ENCODE results near the gene COL27A1. TPM values are rescaled to one million over a fixed set of nuclear protein-coding genes. Genes with fewer than 3 reads are reported as not detected.
A peak's percentile ranks its signal among the peaks of the same experiment; 100 is the strongest.

Gene COL27A1
- total RNA-seq, 2 experiments from 2014 or later = 0.50 to 1.2 TPM

DNA sequence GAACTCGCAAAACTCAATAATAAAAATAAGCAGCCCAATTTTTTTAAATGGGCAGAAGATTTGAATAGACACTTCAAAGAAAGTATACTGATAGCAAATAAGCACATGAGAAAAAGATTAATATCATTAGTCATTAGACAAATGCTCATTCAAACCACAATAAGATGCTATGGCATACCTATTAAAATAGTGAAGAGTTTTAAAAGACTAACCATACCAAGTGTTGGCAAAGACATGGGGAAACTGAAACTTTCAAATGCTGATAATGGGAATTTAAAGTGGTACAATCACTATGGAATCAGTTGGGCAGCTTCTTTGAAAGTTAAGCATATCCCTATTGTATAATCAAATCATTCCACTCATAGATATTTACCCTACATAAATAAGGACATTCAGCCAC lies 141.0 kb downstream of the COL27A1 start:
- DNase-seq = no peak
- Mint-ChIP-seq H3K4me1 (no peaks in the 10 kb centered on the region), H3K27ac (no peak overlapping the region), H3K4me3 (no peak overlapping the region), H3K36me3 (ENCODE audit: low read depth) (no peaks in the 10 kb centered on the region), H3K27me3 (peaks cover 7% of the 10 kb centered on the region), H3K9me3 (peaks cover 13% of the 10 kb centered on the region)
- POLR2A ChIA-PET = no interaction called here
- CTCF ChIA-PET = no interaction called here

DNA sequence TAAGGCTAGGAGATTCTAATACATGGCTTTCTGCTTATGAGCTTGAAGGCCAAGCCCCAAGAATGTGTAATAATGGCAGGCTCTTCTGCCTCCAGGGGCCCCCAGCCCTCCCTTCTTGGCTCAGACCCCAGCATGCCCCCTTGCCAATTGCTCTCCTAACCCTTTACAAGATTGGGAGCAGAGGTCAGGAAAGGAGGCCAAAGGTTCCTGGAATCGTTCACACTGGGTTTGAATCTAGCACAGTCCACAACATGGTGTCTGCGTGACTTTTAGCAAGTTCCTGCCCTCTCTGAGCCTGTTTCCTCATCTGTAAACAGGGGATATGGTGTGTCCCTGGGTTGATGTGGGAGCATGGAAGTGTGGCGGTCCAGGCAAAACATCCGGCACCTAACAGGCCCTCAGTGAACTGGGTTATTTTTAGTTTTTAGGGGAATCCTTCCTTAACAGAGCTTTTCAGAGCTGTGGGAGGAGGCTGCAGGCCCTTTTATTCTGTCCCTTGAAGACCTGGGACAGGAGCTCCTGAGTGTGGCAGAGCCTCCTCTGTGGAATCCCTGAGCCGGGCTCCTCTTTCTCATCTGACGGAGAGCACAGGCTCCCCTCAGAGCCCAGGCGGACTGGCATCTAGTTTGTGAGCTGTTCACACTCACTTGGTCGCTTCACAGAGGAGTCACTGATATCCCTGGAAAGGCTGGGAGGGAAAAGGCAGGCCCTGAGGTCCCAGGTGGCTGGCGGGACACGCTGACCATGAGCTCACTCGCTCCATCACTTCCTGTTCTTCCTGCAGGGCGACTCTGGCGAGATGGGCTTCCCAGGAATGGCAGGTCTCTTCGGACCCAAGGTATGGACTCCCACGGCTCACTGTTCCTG lies 144.2 kb downstream of the COL27A1 start:
- CTCF ChIA-PET = interaction anchor here (1.3 to 1.6 kb wide), 2 partner anchors 9 to 217 kb away, joined by 3 to 6 read pairs; no protein-coding TSS in a partner anchor

DNA sequence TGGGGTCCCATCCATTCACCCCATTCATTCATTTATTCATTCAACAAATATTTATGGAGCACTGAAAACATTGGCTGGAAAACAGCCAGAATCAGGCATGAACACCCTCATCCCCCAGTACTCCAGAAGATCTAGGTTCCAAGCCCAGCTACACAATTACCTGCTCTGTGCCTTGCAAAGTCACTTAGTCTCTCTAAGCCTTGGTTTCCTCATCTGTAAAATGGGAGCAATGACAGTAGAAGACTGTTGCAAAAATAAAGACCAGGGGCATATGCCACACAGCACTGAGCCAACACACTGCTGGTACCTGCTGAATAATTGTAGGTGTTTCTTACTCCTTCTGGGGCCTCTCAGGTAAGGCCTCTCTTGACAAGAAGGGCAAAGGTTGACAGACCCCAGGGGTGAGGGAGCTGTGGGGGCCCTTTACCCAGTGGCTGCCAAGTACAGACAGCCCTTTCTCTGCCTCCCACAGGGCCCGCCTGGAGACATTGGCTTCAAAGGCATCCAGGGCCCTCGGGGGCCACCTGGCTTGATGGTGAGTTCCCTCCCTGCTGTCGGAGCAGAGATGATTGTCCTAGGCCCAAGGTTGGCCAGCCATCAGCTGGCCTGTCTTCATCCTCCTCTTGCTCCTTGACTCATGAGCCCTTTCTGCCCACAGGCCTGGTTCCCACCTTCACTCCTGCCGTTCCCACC lies 145.0 kb downstream of the COL27A1 start:
- DNase-seq = peak; percentile 14
- Mint-ChIP-seq H3K4me1 (no peaks in the 10 kb centered on the region), H3K36me3 (ENCODE audit: low read depth) (no peaks in the 10 kb centered on the region), H3K27ac (no peak overlapping the region), H3K27me3 (peaks cover 2% of the 10 kb centered on the region), H3K4me3 (no peak overlapping the region), H3K9me3 (peaks cover 4% of the 10 kb centered on the region)
- CTCF ChIA-PET = interaction anchor here (1.6 kb wide), 1 partner anchor 10 kb away, joined by 6 read pairs; no protein-coding TSS in a partner anchor
- POLR2A ChIA-PET = no interaction called here

More for the DNA sequence above, 144.2 kb downstream of the COL27A1 start:
- peak; percentile 12 for DNase-seq
- POLR2A ChIA-PET = no interaction called here
- Mint-ChIP-seq H3K4me1 (no peaks in the 10 kb centered on the region), H3K36me3 (ENCODE audit: low read depth) (no peaks in the 10 kb centered on the region), H3K27ac (no peak overlapping the region), H3K9me3 (peaks cover 12% of the 10 kb centered on the region), H3K27me3 (peaks cover 2% of the 10 kb centered on the region), H3K4me3 (no peak overlapping the region)

DNA sequence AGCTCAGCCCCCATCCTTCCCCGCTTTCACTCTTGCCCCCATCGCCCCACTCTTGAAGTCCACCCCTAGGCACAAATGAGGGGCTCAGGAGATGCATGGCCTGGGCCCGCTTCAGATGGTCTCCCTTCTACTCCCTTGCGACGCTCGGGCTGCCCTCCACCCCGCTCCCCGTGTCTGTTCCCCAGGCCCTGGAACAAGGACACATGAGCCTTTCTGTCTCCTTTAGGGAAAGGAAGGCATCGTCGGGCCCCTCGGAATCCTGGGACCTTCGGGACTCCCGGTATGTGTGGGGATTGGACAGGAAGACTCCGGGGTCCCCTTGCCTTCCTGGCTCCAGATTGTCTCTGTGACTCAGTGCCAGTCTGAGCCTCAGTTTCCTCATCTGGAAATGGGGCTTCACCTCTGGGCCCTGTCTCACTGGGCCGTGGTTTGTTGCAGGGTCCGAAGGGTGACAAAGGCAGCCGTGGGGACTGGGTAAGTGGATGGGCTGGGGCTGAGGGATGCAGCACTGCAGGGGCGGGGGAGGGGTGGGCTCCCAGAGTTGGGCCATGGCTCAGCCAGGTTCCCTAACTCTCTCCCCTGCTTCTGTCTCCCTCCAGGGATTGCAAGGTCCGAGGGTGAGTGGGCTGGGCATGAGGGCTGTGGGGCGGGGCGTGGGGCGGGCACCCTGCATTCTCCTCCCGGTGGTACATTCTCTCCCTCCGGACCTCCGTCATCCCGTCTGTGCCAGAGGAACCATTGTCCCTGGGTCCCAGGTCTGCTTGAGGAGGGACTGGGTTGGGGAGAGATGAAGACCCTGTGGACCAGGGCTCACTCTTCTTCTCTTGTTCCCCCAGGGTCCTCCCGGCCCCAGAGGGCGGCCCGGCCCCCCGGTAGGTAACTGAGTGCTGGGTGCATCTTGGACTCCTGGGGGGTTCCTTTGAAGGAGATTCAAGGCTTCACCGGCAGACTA lies 145.8 kb downstream of the COL27A1 start:
- H3K4me1 Mint-ChIP-seq = no peaks in the 10 kb centered on the region
- no peak overlapping the region for H3K4me3 Mint-ChIP-seq
- H3K9me3 Mint-ChIP-seq = peaks cover under 1% of the 10 kb centered on the region
- no peak for DNase-seq
- no peak overlapping the region for H3K27ac Mint-ChIP-seq
- CTCF ChIA-PET = no interaction called here
- peaks cover 2% of the 10 kb centered on the region for H3K27me3 Mint-ChIP-seq
- POLR2A ChIA-PET = no interaction called here
- H3K36me3 Mint-ChIP-seq (ENCODE audit: low read depth) = no peaks in the 10 kb centered on the region

- H3K9me3 Mint-ChIP-seq = no peaks in the 10 kb centered on the region
- ChIA-PET POLR2A (no interaction called here), CTCF (no interaction called here)
- no peak overlapping the region for H3K4me3 Mint-ChIP-seq
- H3K4me1 Mint-ChIP-seq = no peaks in the 10 kb centered on the region
- H3K27me3 Mint-ChIP-seq = no peaks in the 10 kb centered on the region
- H3K36me3 Mint-ChIP-seq (ENCODE audit: low read depth) = no peaks in the 10 kb centered on the region
- DNase-seq = peak; percentile 10
- H3K27ac Mint-ChIP-seq = no peak overlapping the region
Measured at GRCh38 chr9:114301798-114302565, 146.6 kb downstream of the COL27A1 start.

- ChIA-PET CTCF (no interaction called here), POLR2A (no interaction called here)
- DNase-seq = peak; percentile 8
- no peaks in the 10 kb centered on the region for H3K36me3 Mint-ChIP-seq (ENCODE audit: low read depth)
- H3K4me1 Mint-ChIP-seq = no peaks in the 10 kb centered on the region
- no peak overlapping the region for H3K27ac Mint-ChIP-seq
- no peaks in the 10 kb centered on the region for H3K27me3 Mint-ChIP-seq
- H3K4me3 Mint-ChIP-seq = no peak overlapping the region
- H3K9me3 Mint-ChIP-seq = no peaks in the 10 kb centered on the region
Measured at GRCh38 chr9:114302727-114303126, 147.4 kb downstream of the COL27A1 start.

DNA sequence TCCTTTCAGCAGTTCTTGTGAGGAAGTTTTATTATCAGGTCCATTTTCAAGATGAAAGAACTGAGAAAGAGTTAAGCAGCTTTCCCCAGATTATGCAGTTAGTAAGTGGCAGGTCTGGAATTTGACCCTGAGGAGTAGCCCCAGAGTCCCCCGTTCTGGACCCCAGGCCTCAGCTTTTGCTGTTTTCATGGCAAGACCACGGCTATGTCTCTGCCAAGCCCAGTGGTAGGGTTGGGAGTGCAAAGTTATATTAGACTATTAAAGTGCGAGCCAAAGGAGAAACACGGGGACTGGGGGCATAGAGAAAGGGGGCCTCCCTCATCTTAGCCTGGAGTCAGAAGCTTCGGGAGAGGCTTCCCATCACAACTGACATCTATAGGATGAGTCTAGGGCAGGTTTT lies 148.2 kb downstream of the COL27A1 start:
- H3K9me3 Mint-ChIP-seq = no peaks in the 10 kb centered on the region
- POLR2A ChIA-PET = no interaction called here
- CTCF ChIA-PET = interaction anchor here (1.2 kb wide), 1 partner anchor 13 kb away, joined by 5 read pairs; no protein-coding TSS in a partner anchor
- no peak overlapping the region for H3K4me3 Mint-ChIP-seq
- H3K27me3 Mint-ChIP-seq = no peaks in the 10 kb centered on the region
- H3K4me1 Mint-ChIP-seq = no peaks in the 10 kb centered on the region
- H3K27ac Mint-ChIP-seq = no peak overlapping the region
- DNase-seq = peak; percentile 7
- H3K36me3 Mint-ChIP-seq (ENCODE audit: low read depth) = no peaks in the 10 kb centered on the region

- H3K27ac Mint-ChIP-seq = no peak overlapping the region
- ChIA-PET POLR2A (no interaction called here), CTCF (interaction anchor here (1.2 to 1.4 kb wide), 2 partner anchors 13 to 16 kb away, joined by 3 to 5 read pairs; no protein-coding TSS in a partner anchor)
- no peaks in the 10 kb centered on the region for H3K4me1 Mint-ChIP-seq
- peak; percentile 7 for DNase-seq
- no peaks in the 10 kb centered on the region for H3K27me3 Mint-ChIP-seq
- no peaks in the 10 kb centered on the region for H3K9me3 Mint-ChIP-seq
- no peak overlapping the region for H3K4me3 Mint-ChIP-seq
- H3K36me3 Mint-ChIP-seq (ENCODE audit: low read depth) = no peaks in the 10 kb centered on the region
Measured at GRCh38 chr9:114303977-114304376, 148.6 kb downstream of the COL27A1 start.

GRCh38 chr9:114304416-114305188 lies 149.3 kb downstream of the COL27A1 start:
- no peaks in the 10 kb centered on the region for H3K9me3 Mint-ChIP-seq
- no peaks in the 10 kb centered on the region for H3K36me3 Mint-ChIP-seq (ENCODE audit: low read depth)
- H3K4me3 Mint-ChIP-seq = no peak overlapping the region
- no peaks in the 10 kb centered on the region for H3K4me1 Mint-ChIP-seq
- DNase-seq = peak; percentile 14
- ChIA-PET CTCF (interaction anchor here (1.4 kb wide), 1 partner anchor 16 kb away, joined by 3 read pairs; no protein-coding TSS in a partner anchor), POLR2A (no interaction called here)
- H3K27ac Mint-ChIP-seq = no peak overlapping the region
- H3K27me3 Mint-ChIP-seq = no peaks in the 10 kb centered on the region

- no peak for DNase-seq
- ChIA-PET POLR2A (no interaction called here), CTCF (no interaction called here)
- H3K4me3 Mint-ChIP-seq = no peak overlapping the region
- no peaks in the 10 kb centered on the region for H3K4me1 Mint-ChIP-seq
- H3K9me3 Mint-ChIP-seq = no peaks in the 10 kb centered on the region
- H3K36me3 Mint-ChIP-seq (ENCODE audit: low read depth) = no peaks in the 10 kb centered on the region
- H3K27ac Mint-ChIP-seq = no peak overlapping the region
- H3K27me3 Mint-ChIP-seq = no peaks in the 10 kb centered on the region
Measured at GRCh38 chr9:114307899-114308267, 152.5 kb downstream of the COL27A1 start.

- Mint-ChIP-seq H3K4me3 (no peak overlapping the region), H3K36me3 (ENCODE audit: low read depth) (no peaks in the 10 kb centered on the region), H3K27me3 (no peaks in the 10 kb centered on the region), H3K4me1 (no peaks in the 10 kb centered on the region), H3K27ac (no peak overlapping the region), H3K9me3 (no peaks in the 10 kb centered on the region)
- POLR2A ChIA-PET = no interaction called here
- peak; percentile 11 for DNase-seq
- CTCF ChIA-PET = no interaction called here
Measured at GRCh38 chr9:114308361-114308950, 153.1 kb downstream of the COL27A1 start.
